Tibial nerve (tissue), 4 donors: ENCODE results near the gene RPA1. TPM values are rescaled to one million over a fixed set of nuclear protein-coding genes. Genes with fewer than 3 reads are reported as not detected.
"Not testable (repeated sequence)": the region's sequence is repeated elsewhere in the genome, so short reads cannot be mapped to it uniquely, and the experiment has no call there.

Source experiments
- DNase-seq, 2 donors: peaks; one replicate each; pipeline ENCODE4 v3.0.0-alpha.2; 2019; ENCODE audit warnings: low spot score in 2 of 2
- H3K27ac ChIP-seq, 4 donors: fragments of 200-600 bp; sonication (generic) in 3 of 4; one replicate each; pipeline ENCODE4 v1.5.1; 2017 to 2019; ENCODE audit warnings: mild to moderate bottlenecking in 1 of 4
- H3K27me3 ChIP-seq, 2 donors: fragments of 200-600 bp; sonication (generic) in 1 of 2; one replicate each; pipeline versions ENCODE4 v1.5.1 to v1.6.0; 2017 to 2019
- H3K36me3 ChIP-seq, 3 donors: fragments of 200-600 bp; sonication (generic); one replicate each; pipeline ENCODE4 v1.5.1; 2018 to 2019
- H3K4me1 ChIP-seq, 4 donors: fragments of 200-600 bp; sonication (generic) in 3 of 4; one replicate each; pipeline ENCODE4 v1.5.1; 2017 to 2019
- H3K4me3 ChIP-seq, 4 donors: fragments of 200-600 bp; sonication (generic) in 3 of 4; one replicate each; pipeline ENCODE4 v1.5.1; 2017 to 2019; ENCODE audit warnings: mild to moderate bottlenecking in 1 of 4, moderate library complexity in 1 of 4
- H3K9me3 ChIP-seq, 4 donors: fragments of 200-600 bp; sonication (generic) in 3 of 4; one replicate each; pipeline ENCODE4 v1.5.1; 2017 to 2019
- EP300 ChIP-seq, 2 donors: sonication (generic); formaldehyde crosslinking; IDR thresholded peaks; one replicate each; pipeline ENCODE4 v1.6.1; 2017; ENCODE audit warnings: antibody characterized with exemption in 2 of 2, mild to moderate bottlenecking in 1 of 2
- POLR2A ChIP-seq, 2 donors: fragments of 450-650 bp; IDR thresholded peaks; one replicate each; pipeline ENCODE4 v1.6.1; 2017; ENCODE audit warnings: antibody characterized with exemption in 2 of 2, mild to moderate bottlenecking in 2 of 2, moderate library complexity in 2 of 2
- WGBS, 2 donors: methylation state at CpG; one replicate each; pipeline ENCODE4 v1.1.5; 2018; 5-methylcytosine and 5-hydroxymethylcytosine counted together
- total RNA-seq, 4 donors: library from RNA; depleted of rRNA; stranded (reverse); fragments of >200 nt; gene quantifications; one replicate each; pipeline ENCODE4 v1.1.0, GENCODE V29; 2016
- TF ChIP-seq, protein P1 (sequence below), 5 experiments: fragments of 200-600 bp in 3 of 5; fragments of 450-650 bp in 2 of 5; sonication (generic) in 3 of 5; IDR thresholded peaks; one replicate each; pipeline ENCODE4 v1.5.1; 2016 to 2019; ENCODE audit warnings: antibody characterized with exemption in 5 of 5, mild to moderate bottlenecking in 3 of 5, moderate library complexity in 2 of 5

The RPA1 gene
- total RNA-seq, 4 donors from 2014 or later = 18.0 to 31.0 (median 26.7) TPM

DNA sequence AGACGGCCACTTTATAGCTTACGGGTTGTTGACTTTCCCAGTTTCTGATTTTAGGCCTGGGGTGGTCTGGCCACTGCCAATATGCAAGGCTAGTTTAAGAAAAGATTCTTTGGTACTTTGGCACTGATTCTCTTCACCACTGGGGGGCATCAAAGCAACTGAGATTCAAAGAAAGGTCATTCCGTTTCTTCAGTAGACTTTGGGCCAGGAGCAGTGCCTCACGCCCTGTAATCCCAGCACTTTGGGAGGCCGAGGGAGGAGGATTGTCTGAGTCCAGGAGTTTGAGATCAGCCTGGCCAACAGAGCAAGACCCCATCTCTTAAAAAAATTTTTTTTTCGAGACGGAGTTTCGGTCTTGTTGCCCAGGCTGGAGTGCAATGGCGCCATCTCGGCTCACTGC lies 53.0 kb downstream of the RPA1 start:
- H3K4me3 ChIP-seq = no peak overlapping the region
- no peak for TF ChIP-seq POLR2A (IDR thresholded peaks at IDR 0.05)
- TF ChIP-seq, protein P1, sequence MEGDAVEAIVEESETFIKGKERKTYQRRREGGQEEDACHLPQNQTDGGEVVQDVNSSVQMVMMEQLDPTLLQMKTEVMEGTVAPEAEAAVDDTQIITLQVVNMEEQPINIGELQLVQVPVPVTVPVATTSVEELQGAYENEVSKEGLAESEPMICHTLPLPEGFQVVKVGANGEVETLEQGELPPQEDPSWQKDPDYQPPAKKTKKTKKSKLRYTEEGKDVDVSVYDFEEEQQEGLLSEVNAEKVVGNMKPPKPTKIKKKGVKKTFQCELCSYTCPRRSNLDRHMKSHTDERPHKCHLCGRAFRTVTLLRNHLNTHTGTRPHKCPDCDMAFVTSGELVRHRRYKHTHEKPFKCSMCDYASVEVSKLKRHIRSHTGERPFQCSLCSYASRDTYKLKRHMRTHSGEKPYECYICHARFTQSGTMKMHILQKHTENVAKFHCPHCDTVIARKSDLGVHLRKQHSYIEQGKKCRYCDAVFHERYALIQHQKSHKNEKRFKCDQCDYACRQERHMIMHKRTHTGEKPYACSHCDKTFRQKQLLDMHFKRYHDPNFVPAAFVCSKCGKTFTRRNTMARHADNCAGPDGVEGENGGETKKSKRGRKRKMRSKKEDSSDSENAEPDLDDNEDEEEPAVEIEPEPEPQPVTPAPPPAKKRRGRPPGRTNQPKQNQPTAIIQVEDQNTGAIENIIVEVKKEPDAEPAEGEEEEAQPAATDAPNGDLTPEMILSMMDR (IDR thresholded peaks at IDR 0.05) = peak in 3 of 5 experiments; percentile 27 to 41 (median 28)
- H3K27me3 ChIP-seq = no peaks in the 10 kb centered on the region
- H3K27ac ChIP-seq = peak overlapping the region in 1 of 4 donors; percentile 89
- H3K9me3 ChIP-seq = no peaks in the 10 kb centered on the region
- H3K36me3 ChIP-seq = peaks cover 6 to 91% (median 40%) of the 10 kb centered on the region in 3 donors
- H3K4me1 ChIP-seq = peaks cover 0 to 28% (median 6%) of the 10 kb centered on the region in 4 donors
- DNase-seq = peak in 1 of 2 donors; percentile 36
- 74% methylated on average over 10 of the region's 10 CpGs for WGBS, 2 donors

DNA sequence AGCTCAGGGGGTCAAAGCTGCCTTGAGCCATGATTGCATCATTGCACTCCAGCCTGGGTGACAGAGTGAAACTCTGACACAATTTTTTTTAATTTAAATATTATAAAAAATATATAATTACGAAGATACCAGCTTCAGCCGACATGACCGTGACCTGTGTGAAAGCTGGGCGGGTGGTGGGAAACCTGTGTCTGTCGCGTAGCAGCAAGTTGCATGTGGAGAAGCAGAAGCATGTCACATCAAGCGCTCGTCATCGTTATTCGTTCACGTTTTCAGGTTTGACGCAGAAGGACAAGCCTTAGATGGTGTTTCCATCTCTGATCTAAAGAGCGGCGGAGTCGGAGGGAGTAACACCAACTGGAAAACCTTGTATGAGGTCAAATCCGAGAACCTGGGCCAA lies 53.7 kb downstream of the RPA1 start:
- Histone ChIP-seq H3K4me1 (peaks cover 0 to 28% (median 6%) of the 10 kb centered on the region in 4 donors), H3K4me3 (no peak overlapping the region), H3K27ac (no peak overlapping the region), H3K27me3 (no peaks in the 10 kb centered on the region), H3K9me3 (no peaks in the 10 kb centered on the region), H3K36me3 (peaks cover 6 to 91% (median 40%) of the 10 kb centered on the region in 3 donors)
- WGBS, 2 donors = 91 to 95% methylated on average over 16 of the region's 16 CpGs
- TF ChIP-seq POLR2A (IDR thresholded peaks at IDR 0.05) = no peak
- no peak for TF ChIP-seq EP300 (IDR thresholded peaks at IDR 0.05)
- TF ChIP-seq, protein P1 (IDR thresholded peaks at IDR 0.05) = no peak
- DNase-seq = no peak

DNA sequence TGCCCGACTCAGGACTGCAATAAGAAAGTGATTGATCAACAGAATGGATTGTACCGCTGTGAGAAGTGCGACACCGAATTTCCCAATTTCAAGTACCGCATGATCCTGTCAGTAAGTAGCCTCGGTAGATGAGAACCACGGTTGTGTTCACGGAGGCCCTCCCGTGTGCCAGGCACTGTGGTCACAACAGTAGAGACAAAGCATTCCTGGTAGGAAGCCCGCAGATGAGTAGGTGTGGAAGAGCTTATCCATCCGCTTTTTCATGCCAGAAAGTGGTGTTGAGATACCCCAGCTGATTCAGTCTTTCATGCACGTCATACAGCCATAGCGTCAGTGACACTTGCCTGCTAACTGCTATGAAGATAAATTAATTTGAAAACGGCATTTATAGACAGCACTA lies 58.9 kb downstream of the RPA1 start:
- DNase-seq = no peak
- H3K27ac ChIP-seq = no peak overlapping the region
- peaks cover 0 to 100% (median 24%) of the 10 kb centered on the region in 3 donors for H3K36me3 ChIP-seq
- H3K4me3 ChIP-seq = no peak overlapping the region
- TF ChIP-seq EP300 (IDR thresholded peaks at IDR 0.05) = no peak
- TF ChIP-seq POLR2A (IDR thresholded peaks at IDR 0.05) = no peak
- TF ChIP-seq, protein P1 (IDR thresholded peaks at IDR 0.05) = no peak
- no peaks in the 10 kb centered on the region for H3K4me1 ChIP-seq
- H3K9me3 ChIP-seq = no peaks in the 10 kb centered on the region
- 95 to 98% methylated on average over 14 of the region's 14 CpGs for WGBS, 2 donors
- H3K27me3 ChIP-seq = no peaks in the 10 kb centered on the region

DNA sequence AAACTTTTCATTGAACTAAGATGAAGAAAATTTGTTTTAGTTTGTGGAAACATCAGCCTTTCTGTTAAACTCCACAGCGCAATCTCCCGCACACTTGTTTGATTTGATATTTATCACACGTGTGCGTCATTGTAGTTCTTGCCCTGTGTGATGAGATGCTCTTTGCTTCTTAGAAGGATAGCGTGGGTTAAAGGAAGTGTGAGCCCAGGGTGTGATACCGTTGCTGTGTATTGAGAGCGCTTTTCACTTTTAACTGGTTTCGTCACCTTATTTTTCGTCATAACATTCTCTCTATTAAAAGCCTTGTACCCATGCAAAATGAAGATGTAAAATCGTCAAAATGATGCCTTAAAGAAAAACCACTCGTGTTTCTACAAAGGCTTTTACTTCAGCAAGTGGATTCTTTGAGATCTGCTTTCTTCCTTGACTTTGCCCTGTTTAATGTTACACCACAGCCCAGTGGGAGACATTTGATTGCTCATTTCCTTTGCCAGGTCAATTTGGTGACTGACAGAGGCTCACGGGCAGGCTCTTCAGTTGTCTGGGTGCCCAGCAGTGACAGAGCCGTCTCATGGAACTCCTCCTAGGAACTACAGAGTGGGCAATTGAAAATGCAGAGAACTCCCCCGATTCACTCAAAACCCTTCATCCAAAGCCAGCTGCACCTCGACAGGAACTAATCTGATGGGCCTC lies 61.1 kb downstream of the RPA1 start:
- no peak for DNase-seq
- Histone ChIP-seq H3K27ac (no peak overlapping the region), H3K36me3 (peaks cover 0 to 100% (median 15%) of the 10 kb centered on the region in 3 donors), H3K4me1 (no peaks in the 10 kb centered on the region), H3K9me3 (no peaks in the 10 kb centered on the region), H3K27me3 (no peaks in the 10 kb centered on the region), H3K4me3 (no peak overlapping the region)
- WGBS, 2 donors = 72 to 75% methylated on average over 15 of the region's 15 CpGs
- TF ChIP-seq POLR2A (IDR thresholded peaks at IDR 0.05) = no peak
- TF ChIP-seq EP300 (IDR thresholded peaks at IDR 0.05) = no peak
- TF ChIP-seq, protein P1 (IDR thresholded peaks at IDR 0.05) = no peak

DNA sequence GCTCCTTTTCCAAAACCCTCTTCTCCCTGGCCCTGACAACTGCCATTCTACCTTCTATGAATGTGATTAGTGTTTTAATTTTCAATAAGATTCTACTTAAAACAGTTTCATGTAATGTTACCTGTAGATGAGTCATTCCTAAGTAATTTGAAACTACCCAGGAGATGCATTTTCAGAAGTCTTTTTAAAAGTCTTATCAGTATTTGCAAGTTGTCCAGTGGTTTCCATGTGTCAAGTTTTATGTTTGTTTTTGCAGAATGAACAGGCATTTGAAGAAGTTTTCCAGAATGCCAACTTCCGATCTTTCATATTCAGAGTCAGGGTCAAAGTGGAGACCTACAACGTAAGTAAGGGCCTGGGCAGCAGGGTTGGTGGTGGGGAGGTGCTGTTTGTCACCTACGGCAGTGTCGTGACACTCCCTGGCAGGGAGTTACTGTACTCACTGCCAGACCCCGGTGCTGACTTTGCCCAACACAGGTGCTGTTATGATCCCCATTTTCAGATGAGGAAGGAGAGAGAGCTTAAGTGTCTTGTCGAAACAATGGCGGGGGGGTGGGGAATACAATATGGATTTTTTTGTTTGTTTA lies 65.0 kb downstream of the RPA1 start:
- 91 to 92% methylated on average over 7 of the region's 7 CpGs for WGBS, 2 donors

DNA sequence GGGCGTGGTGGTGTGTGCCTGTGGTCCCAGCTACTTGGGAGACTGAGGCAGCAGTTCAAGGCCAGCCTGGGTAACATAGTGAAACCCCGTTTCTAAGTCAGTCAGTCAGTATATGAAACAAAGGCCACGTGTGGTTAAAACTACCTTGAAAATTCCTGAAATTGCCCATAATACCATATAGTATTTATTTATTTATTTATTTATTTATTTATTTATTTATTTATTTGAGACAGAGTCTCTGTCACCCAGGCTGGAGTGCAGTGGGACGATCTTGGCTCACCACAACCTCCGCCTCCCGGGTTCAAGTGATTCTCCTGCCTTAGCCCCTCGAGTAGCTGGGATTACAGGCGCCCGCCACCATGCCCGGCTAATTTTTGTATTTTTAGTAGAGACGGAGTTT lies 65.7 kb downstream of the RPA1 start:
- peaks cover 0 to 93% (median 14%) of the 10 kb centered on the region in 3 donors for H3K36me3 ChIP-seq

More for the DNA sequence above, 65.0 kb downstream of the RPA1 start:
- no peaks in the 10 kb centered on the region for H3K9me3 ChIP-seq
- H3K27ac ChIP-seq = no peak overlapping the region
- H3K4me1 ChIP-seq = no peaks in the 10 kb centered on the region
- TF ChIP-seq, protein P1 (IDR thresholded peaks at IDR 0.05) = no peak
- no peak for TF ChIP-seq EP300 (IDR thresholded peaks at IDR 0.05)
- no peak for TF ChIP-seq POLR2A (IDR thresholded peaks at IDR 0.05)
- no peak overlapping the region for H3K4me3 ChIP-seq
- no peak for DNase-seq
- peaks cover 0 to 100% (median 14%) of the 10 kb centered on the region in 3 donors for H3K36me3 ChIP-seq
- H3K27me3 ChIP-seq = no peaks in the 10 kb centered on the region

More for the DNA sequence above, 65.7 kb downstream of the RPA1 start:
- not testable (repeated sequence) for H3K4me1 ChIP-seq, H3K27me3 ChIP-seq, H3K9me3 ChIP-seq, H3K27ac ChIP-seq, H3K4me3 ChIP-seq, DNase-seq
- 93 to 94% methylated on average over 11 of the region's 11 CpGs for WGBS, 2 donors
